Testis (tissue), 3 donors: ENCODE measurements around the gene RRAD. TPM values are rescaled to one million over a fixed set of nuclear protein-coding genes. Genes with fewer than 3 reads are reported as not detected.
"Not testable (repeated sequence)": the region's sequence is repeated elsewhere in the genome, so short reads cannot be mapped to it uniquely, and the experiment has no call there.

Experiments
- DNase-seq: peaks from one replicate; pipeline ENCODE4 v3.0.0-alpha.2; 2019
- H3K27ac ChIP-seq, 2 donors: fragments of 200-600 bp; sonication (generic); one replicate each; pipeline ENCODE4 v1.5.1; 2019
- H3K27me3 ChIP-seq: fragments of 200-600 bp; sonication (generic); one replicate; pipeline ENCODE4 v1.5.1; 2019
- H3K36me3 ChIP-seq: fragments of 200-600 bp; sonication (generic); one replicate; pipeline ENCODE4 v1.5.1; 2017; ENCODE audit warnings: low read depth; ENCODE audit errors: missing control alignments
- H3K4me1 ChIP-seq: fragments of 200-600 bp; sonication (generic); one replicate; pipeline ENCODE4 v1.5.1; 2019
- H3K4me3 ChIP-seq, 2 donors: fragments of 200-600 bp; sonication (generic); one replicate each; pipeline ENCODE4 v1.5.1; 2017 to 2019
- H3K9me3 ChIP-seq: fragments of 200-600 bp; sonication (generic); one replicate; pipeline ENCODE4 v1.5.1; 2017
- POLR2A ChIP-seq: fragments of 450-650 bp; IDR thresholded peaks from one replicate; pipeline ENCODE4 v1.6.1; 2017; ENCODE audit warnings: antibody characterized with exemption, mild to moderate bottlenecking, moderate library complexity
- WGBS, 2 donors: methylation state at CpG; one replicate each; pipeline ENCODE4 v1.1.5; 2018; 5-methylcytosine and 5-hydroxymethylcytosine counted together
- intact Hi-C: fragments of 100-400 bp; cut with DNase I; formaldehyde crosslinking; loops from one replicate; pipeline ENCODE4 v1.15.1; 2023; ENCODE audit warnings: low total_unique reads
- polyA plus RNA-seq: library from polyadenylated mRNA; stranded (reverse); fragments of 350-450 nt; fragmentation: Illumina TruSeq; extraction: RNeasy Lipid Tissue Mini Kit (QIAGEN cat#74804); gene quantifications from one replicate; pipeline ENCODE4 v1.2.3, GENCODE V29; 2014; ENCODE audit warnings: low read depth, low replicate concordance; ENCODE audit not compliant: insufficient read depth
- total RNA-seq, 2 donors: library from RNA; depleted of rRNA; stranded (reverse); fragments of >200 nt; gene quantifications; one replicate each; pipeline ENCODE4 v1.2.3, GENCODE V29; 2016
- TF ChIP-seq, protein P1 (sequence below), 3 experiments: fragments of 450-650 bp in 2 of 3; fragments of 200-600 bp in 1 of 3; sonication (generic) in 1 of 3; IDR thresholded peaks; one replicate each; pipeline ENCODE4 v1.5.1; 2016 to 2019; ENCODE audit warnings: antibody characterized with exemption in 3 of 3, mild to moderate bottlenecking in 2 of 3, moderate library complexity in 1 of 3

RRAD gene
- total and polyA plus RNA-seq, 3 donors from 2014 or later = 9.1 to 19.4 (median 12.4) TPM

DNA sequence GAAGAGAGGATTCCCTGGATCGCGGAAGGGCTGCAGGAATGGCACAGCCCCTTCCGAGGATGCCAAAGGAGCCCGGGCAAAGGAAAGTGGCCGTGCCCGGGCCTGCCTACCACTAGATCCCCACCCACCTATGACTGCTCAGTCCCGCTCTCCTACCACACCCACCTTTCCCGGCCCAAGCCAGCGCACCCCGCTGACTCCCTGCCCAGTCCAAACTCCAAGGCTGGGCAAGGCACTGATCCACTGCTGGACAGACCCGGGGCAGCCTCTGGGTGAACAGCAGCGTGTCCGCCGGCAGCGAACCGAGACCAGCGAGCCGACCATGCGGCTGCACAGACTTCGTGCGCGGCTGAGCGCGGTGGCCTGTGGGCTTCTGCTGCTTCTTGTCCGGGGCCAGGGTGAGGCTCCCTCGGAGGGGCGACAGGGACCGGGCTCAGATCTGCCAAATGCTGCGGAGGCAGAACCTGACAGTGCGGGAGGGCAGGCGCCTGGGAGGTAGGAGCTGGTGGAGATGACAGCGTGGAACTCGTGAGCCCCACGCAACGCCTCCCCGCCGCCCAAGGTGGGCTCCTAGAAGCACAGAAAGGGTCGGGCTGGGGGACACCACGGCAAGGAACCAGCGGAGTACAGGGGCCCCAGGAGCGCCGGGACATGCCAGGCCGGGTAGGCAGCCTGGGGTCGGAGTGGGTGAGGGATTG lies 10.1 kb upstream of the RRAD start, which contains the start of gene CES2:
CES2 (plus strand) TSS at position 203 of the 698 bp plus-strand sequence; CDS start at position 323, 120 bp downstream.
- H3K4me1 ChIP-seq = peaks cover 27% of the 10 kb centered on the region
- H3K4me3 ChIP-seq = peak within 1 kb of the TSS; percentile 72 to 99
- WGBS, 2 donors = 14 to 30% methylated on average over 24 to 36 of the region's 44 CpGs
- H3K27me3 ChIP-seq = no peaks in the 10 kb centered on the region
- intact Hi-C loops = no loop called here
- H3K9me3 ChIP-seq = no peaks in the 10 kb centered on the region
- peak; percentile 50 for DNase-seq
- no peaks in the 10 kb centered on the region for H3K36me3 ChIP-seq
- no peak for TF ChIP-seq POLR2A
- TF ChIP-seq, protein P1, sequence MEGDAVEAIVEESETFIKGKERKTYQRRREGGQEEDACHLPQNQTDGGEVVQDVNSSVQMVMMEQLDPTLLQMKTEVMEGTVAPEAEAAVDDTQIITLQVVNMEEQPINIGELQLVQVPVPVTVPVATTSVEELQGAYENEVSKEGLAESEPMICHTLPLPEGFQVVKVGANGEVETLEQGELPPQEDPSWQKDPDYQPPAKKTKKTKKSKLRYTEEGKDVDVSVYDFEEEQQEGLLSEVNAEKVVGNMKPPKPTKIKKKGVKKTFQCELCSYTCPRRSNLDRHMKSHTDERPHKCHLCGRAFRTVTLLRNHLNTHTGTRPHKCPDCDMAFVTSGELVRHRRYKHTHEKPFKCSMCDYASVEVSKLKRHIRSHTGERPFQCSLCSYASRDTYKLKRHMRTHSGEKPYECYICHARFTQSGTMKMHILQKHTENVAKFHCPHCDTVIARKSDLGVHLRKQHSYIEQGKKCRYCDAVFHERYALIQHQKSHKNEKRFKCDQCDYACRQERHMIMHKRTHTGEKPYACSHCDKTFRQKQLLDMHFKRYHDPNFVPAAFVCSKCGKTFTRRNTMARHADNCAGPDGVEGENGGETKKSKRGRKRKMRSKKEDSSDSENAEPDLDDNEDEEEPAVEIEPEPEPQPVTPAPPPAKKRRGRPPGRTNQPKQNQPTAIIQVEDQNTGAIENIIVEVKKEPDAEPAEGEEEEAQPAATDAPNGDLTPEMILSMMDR (IDR thresholded peaks at IDR 0.05) = no peak
- peak within 1 kb of the TSS; percentile 82 to 89 for H3K27ac ChIP-seq

DNA sequence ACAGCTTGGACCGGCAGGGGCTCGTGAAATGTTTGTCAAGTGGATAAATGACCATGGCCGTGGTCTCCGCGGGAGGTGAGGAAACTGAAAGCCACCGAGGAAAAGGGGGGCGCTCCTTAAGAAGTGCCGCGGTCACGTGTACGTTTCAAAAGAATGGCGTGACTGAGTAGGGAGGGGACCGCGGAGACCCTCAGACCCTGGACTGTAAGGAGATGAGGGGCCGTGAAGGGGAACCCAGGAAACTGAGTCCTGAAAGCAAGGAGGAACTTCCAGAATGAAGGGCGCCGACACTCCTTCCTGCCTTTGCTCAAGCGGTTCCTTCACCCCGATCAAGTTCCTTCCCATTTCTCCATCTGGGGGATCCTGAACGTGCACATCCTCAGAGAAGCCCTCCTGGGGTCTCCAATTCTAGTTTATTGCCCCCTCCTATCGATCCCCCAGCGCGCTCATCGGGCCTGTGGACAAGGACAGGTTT lies 9.5 kb upstream of the RRAD start:
- Histone ChIP-seq H3K4me1 (peaks cover 27% of the 10 kb centered on the region), H3K4me3 (peak overlapping the region; percentile 72 to 99), H3K27ac (peak overlapping the region; percentile 82 to 89)
- intact Hi-C loops, H3K36me3 ChIP-seq, DNase-seq, H3K9me3 ChIP-seq, H3K27me3 ChIP-seq: not testable (repeated sequence)
- WGBS, 2 donors = 0 to 1% methylated on average over 18 to 24 of the region's 24 CpGs

- H3K4me3 ChIP-seq = peak within 1 kb of the TSS; percentile 72 to 99
- peak; percentile 92 for DNase-seq
- intact Hi-C loops = no loop called here
- TF ChIP-seq, protein P1 (IDR thresholded peaks at IDR 0.05) = no peak
- TF ChIP-seq POLR2A = peak; percentile 40
- H3K4me1 ChIP-seq = peaks cover 27% of the 10 kb centered on the region
- no peaks in the 10 kb centered on the region for H3K9me3 ChIP-seq
- no peaks in the 10 kb centered on the region for H3K27me3 ChIP-seq
- 0% methylated on average over 12 to 64 of the region's 76 CpGs for WGBS, 2 donors
- peak within 1 kb of the TSS; percentile 82 to 89 for H3K27ac ChIP-seq
- H3K36me3 ChIP-seq = no peaks in the 10 kb centered on the region
These were observed 9.0 kb upstream of the RRAD start, which contains the start of gene CIAO2B for GRCh38 chr16:66934138-66934838. Gene CIAO2B, minus strand, starts transcription at chr16:66934402. Its CDS starts 38 bp downstream, at chr16:66934364.

GRCh38 chr16:66933776-66934137 lies 8.4 kb upstream of the RRAD start:
- Histone ChIP-seq H3K9me3 (no peaks in the 10 kb centered on the region), H3K4me3 (peak overlapping the region; percentile 72 to 99), H3K4me1 (peaks cover 27% of the 10 kb centered on the region), H3K27ac (peak overlapping the region; percentile 82 to 89), H3K27me3 (no peaks in the 10 kb centered on the region), H3K36me3 (no peaks in the 10 kb centered on the region)
- WGBS, 2 donors = 1% methylated on average over 12 of the region's 12 CpGs
- DNase-seq = no peak
- intact Hi-C loops = no loop called here
- TF ChIP-seq, protein P1 (IDR thresholded peaks at IDR 0.05) = no peak

DNA sequence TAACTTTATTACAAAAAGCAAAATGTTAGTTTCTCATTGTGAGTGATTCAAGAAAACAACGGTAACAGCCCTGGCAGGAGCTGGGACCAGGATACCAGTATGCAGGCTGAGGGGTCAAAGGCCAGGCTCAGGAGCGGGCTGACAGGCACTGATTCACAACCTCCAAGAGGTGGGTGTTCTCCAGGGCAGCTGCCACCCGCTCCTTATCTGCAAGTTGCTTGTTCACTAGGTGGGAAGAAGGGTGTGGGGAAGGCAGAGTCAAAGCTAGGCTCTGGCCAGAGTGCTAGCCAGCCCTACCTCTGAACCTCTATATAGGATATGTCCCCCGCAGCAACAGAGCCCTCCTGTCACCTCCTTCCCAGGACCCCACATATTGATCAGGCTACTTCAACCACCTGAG lies 6.7 kb upstream of the RRAD start:
- H3K27ac ChIP-seq = no peak overlapping the region
- no peaks in the 10 kb centered on the region for H3K27me3 ChIP-seq
- H3K4me3 ChIP-seq = no peak overlapping the region
- DNase-seq = no peak
- H3K4me1 ChIP-seq = peaks cover 27% of the 10 kb centered on the region
- intact Hi-C loops = no loop called here
- H3K9me3 ChIP-seq = no peaks in the 10 kb centered on the region
- TF ChIP-seq, protein P1 (IDR thresholded peaks at IDR 0.05) = no peak
- H3K36me3 ChIP-seq = no peaks in the 10 kb centered on the region
- 70 to 88% methylated on average over 4 of the region's 4 CpGs for WGBS, 2 donors
